Measurements from ENCODE around the gene LDLRAP1. TPM values are rescaled to one million over a fixed set of nuclear protein-coding genes. Genes with fewer than 3 reads are reported as not detected.

The LDLRAP1 gene
- total RNA-seq, 1 experiment from 2014 or later = 16.3 TPM

GRCh38 chr1:25577134-25577920 is 33.9 kb downstream of the LDLRAP1 start (continued):
- no peak for TF ChIP-seq ZBTB21 (CRISPR knock-in tag; IDR thresholded peaks at IDR 0.05; ENCODE audit: borderline replicate concordance)
- no peak for TF ChIP-seq TEAD1 (CRISPR knock-in tag; IDR thresholded peaks at IDR 0.05)
- TF ChIP-seq ATF3 (CRISPR knock-in tag; conservative IDR thresholded peaks at IDR 0.05) = no peak
- no peak for TF ChIP-seq ZNF423 (CRISPR knock-in tag; IDR thresholded peaks at IDR 0.05)

GRCh38 chr1:25579292-25580252 is 36.2 kb downstream of the LDLRAP1 start:
- H3K4me1 Mint-ChIP-seq = peaks cover 20% of the 10 kb centered on the region
- ATAC-seq = no peak
- H3K27ac Mint-ChIP-seq = no peak overlapping the region
- no peak for DNase-seq (ENCODE audit: low spot score)
- ChIA-PET CTCF (interaction anchor here (0.7 to 3.2 kb wide), 10 partner anchors 7 to 231 kb away, joined by 3 to 37 read pairs (median 4); no protein-coding TSS in a partner anchor), POLR2A (interaction anchor here (0.6 kb wide), 1 partner anchor 17 kb away, joined by 3 read pairs; no protein-coding TSS in a partner anchor)
- no peak for TF ChIP-seq USF1 (CRISPR knock-in tag; IDR thresholded peaks at IDR 0.05)
- no peak for TF ChIP-seq ESRRA (CRISPR knock-in tag; IDR thresholded peaks at IDR 0.05; ENCODE audit: borderline replicate concordance)
- no peak for TF ChIP-seq STAT6 (CRISPR knock-in tag; conservative IDR thresholded peaks at IDR 0.05; ENCODE audit: low read depth)
- no peak for TF ChIP-seq ARID4B (CRISPR knock-in tag; IDR thresholded peaks at IDR 0.05; ENCODE audit: borderline replicate concordance)
- no peak for TF ChIP-seq ZNF219 (CRISPR knock-in tag; IDR thresholded peaks at IDR 0.05; ENCODE audit: borderline replicate concordance)
- no peak for TF ChIP-seq ETV6 (CRISPR knock-in tag; IDR thresholded peaks at IDR 0.05)
- TF ChIP-seq MAX (CRISPR knock-in tag; IDR thresholded peaks at IDR 0.05) = no peak
- no peak for TF ChIP-seq TP53 (CRISPR knock-in tag; IDR thresholded peaks at IDR 0.05)
- no peak for TF ChIP-seq SP1 (CRISPR knock-in tag; conservative IDR thresholded peaks at IDR 0.05)
- no peak for TF ChIP-seq USF2 (CRISPR knock-in tag; IDR thresholded peaks at IDR 0.05)
- no peak for TF ChIP-seq NR2C2 (CRISPR knock-in tag; IDR thresholded peaks at IDR 0.05)
- no peak for TF ChIP-seq FOXK1 (CRISPR knock-in tag; IDR thresholded peaks at IDR 0.05)
- TF ChIP-seq ERG (CRISPR knock-in tag; IDR thresholded peaks at IDR 0.05) = no peak
- TF ChIP-seq TCF7 (CRISPR knock-in tag; IDR thresholded peaks at IDR 0.05; ENCODE audit: low read depth) = no peak
- TF ChIP-seq GABPB1 (CRISPR knock-in tag; IDR thresholded peaks at IDR 0.05) = no peak
- H3K36me3 Mint-ChIP-seq = peaks cover 2% of the 10 kb centered on the region; the same call in 1 of the 2 replicates
- peaks cover 8% of the 10 kb centered on the region; the same call in 1 of the 2 replicates for H3K9me3 Mint-ChIP-seq
- no peaks in the 10 kb centered on the region; the same call in none of the 2 replicates for H3K27me3 Mint-ChIP-seq (ENCODE audit: low read depth)
- no peak overlapping the region for H3K4me3 Mint-ChIP-seq

All from WTC11 (cell line).